ENCODE results near the gene CFAP97D2.

Gene CFAP97D2

DNA sequence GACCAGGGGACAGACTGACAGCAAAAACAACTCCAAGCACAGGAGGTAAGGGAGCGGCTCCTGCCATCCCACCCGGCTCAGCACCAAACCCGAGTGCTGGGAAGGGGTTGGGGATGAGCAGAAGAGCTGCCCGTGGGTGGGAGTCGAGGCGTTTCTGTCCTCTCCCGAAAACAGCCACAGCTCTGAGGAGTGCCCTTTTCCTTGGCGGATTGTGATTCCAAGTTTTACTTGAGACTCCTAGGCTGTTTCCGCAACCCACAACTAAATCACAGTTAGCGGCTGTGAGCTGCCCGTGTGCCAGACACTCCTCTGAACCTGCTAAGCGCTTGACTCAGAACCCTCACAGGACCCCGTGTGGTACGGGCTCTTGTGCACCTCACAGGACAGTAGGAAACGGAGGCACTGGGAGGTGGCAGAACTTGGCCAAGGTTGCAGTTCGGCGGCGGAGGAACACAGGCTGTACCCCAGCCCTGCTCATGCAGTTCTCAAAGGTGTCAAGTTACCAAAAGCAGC is 21.4 kb downstream of the CFAP97D2 start:
- no peak for DNase-seq

DNA sequence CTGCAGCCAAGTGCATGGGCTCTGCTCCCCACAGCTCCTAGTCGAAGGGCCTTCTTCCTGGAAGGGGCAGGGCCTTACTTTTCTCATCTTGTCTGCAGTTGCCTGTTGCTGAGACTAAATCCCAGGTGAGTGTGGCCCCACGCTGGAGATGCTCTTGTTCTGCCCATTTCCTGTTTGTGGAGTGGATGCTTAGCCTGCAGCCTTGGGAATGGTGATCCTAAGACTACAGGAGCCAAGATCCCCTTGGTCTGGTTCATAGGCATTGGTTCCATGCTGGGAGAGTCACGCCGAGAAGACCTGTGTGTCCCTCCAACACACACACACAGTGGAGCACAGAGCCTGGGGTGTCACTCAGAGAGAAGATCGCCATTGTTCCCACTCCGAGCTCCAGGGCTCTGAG is 23.5 kb downstream of the CFAP97D2 start:
- no peak for DNase-seq

GRCh38 chr13:114203536-114203935 is 24.5 kb downstream of the CFAP97D2 start:
- DNase-seq: peak; percentile 34

GRCh38 chr13:114204894-114205293 is 25.8 kb downstream of the CFAP97D2 start:
- no peak for DNase-seq

DNA sequence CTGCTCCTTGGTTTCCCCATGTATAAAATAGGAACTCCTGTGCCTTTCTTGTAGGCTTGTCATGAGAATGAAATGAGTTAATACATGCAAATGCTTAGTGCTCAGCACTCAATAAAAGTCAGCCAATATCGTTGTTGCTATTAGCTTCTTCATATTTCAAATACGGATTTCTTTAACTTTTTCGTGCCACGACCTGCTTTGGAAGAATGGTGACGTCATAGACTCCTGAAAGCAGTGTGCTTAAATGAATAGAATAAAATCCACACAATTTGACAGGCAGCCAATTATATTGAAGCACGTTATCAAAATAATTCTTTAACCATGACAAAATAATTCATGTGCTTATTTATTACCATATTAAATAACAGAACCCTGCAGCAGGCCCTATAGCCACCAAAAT is 29.1 kb downstream of the CFAP97D2 start:
- DNase-seq: no peak

- DNase-seq: no peak
Measured at GRCh38 chr13:114211446-114212157, 32.5 kb downstream of the CFAP97D2 start.

DNA sequence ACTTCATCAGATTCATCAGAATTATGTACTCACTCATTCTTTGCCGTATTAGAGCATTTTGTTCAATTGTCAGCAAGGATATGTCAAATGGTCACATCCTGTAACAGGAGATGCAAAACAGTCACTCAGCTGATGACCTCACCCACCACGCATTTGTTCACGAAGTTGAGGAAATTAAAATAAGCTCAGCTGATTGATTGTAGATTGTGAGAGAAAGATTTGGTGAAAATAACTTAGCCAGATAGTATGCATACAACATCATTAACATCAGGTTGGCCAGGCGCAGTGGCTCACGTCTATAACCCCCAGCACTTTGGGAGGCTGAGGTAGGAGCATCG is 33.1 kb downstream of the CFAP97D2 start:
- no peak for DNase-seq

- DNase-seq: no peak
Measured at GRCh38 chr13:114213980-114214379, 34.9 kb downstream of the CFAP97D2 start.

GRCh38 chr13:114219392-114219791 is 40.3 kb downstream of the CFAP97D2 start:
- no peak for DNase-seq

- no peak for DNase-seq
Measured at GRCh38 chr13:114222461-114222968, 43.5 kb downstream of the CFAP97D2 start.

DNA sequence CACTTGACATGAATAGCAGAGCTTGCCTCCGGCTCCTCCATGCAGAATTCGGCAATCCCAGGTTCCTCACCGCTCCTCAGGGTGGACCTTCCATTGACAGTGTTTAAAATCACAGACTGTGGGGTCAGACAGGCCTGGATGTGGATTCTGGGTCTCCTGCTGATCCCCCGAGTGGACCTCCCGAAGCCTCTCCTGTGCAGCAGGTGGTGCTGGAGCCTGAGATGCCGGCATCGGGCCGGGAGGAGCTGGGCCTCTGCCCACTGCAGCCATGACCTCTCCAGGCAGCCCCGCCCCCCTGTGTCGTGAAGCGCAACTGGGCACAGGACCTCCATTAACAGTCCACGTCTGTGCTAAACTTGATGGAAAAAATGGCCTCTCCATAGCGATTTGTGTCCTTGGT is 45.1 kb downstream of the CFAP97D2 start:
- no peak for DNase-seq

DNA sequence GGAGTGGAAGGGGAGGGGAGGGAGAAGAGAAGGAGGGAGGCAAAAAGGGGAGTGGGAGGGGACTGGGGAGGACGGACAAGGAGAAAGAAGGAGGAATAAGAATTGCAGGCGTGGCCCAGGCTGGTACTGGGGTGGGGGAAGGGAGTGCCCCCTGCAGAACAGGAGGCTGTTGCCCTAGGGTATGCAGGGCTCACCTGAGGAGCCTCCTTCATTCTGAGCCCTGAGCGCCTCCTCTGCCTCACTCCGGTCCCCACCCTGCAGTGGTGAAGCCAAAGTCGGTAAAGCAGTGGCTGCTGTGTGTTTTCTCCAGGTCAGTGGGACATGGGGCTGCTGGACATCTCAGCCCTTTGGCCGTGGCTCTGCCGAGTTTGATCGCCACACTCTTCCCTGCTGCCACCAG is 46.6 kb downstream of the CFAP97D2 start:
- no peak for DNase-seq

DNA sequence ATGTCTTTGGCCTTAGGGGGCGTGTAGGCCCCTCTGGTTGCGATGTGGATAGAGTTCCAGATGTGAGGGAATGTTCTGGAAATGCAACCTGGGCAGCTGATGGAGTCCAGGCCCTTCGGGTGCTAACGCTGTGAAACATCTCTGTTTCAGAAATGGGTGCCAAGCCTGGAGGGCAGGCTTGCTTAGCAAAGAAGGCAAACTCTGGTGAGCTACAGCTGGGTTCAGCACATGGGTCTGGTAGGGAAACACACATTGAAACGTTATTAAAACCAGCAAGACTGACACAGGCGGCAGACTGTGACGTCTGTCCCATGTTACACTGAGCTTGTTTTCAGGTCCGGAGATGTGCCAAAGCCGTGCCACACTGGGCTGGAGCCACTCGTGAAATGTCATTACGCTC is 47.0 kb downstream of the CFAP97D2 start:
- no peak for DNase-seq

- DNase-seq: peak; percentile 84
Measured at GRCh38 chr13:114226699-114227323, 47.8 kb downstream of the CFAP97D2 start.

- no peak for DNase-seq
Measured at GRCh38 chr13:114227528-114227927, 48.5 kb downstream of the CFAP97D2 start.

DNA sequence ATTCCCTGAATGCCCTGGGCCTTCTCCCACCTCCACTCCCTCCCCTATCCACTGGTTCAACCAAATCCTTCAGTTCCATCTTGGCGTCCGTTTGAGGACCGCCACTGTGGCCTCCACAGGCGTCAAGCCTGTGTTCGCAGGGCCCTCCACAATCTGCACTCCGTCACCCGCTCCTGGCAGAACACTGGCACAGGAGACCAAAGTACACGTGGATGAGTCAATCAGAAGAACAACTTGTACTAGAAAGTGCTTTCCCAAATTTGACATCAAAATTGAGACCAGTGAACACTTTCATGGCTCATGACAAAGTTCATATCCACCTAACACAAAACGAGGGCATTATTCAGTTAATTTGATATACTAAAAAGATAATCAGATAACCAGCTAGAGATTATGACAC is 49.1 kb downstream of the CFAP97D2 start:
- no peak for DNase-seq

- DNase-seq: no peak
Measured at GRCh38 chr13:114229506-114229905, 50.4 kb downstream of the CFAP97D2 start.

GRCh38 chr13:114230117-114230516 is 51.1 kb downstream of the CFAP97D2 start:
- no peak for DNase-seq

- no peak for DNase-seq
Measured at GRCh38 chr13:114230575-114230974, 51.5 kb downstream of the CFAP97D2 start.

DNA sequence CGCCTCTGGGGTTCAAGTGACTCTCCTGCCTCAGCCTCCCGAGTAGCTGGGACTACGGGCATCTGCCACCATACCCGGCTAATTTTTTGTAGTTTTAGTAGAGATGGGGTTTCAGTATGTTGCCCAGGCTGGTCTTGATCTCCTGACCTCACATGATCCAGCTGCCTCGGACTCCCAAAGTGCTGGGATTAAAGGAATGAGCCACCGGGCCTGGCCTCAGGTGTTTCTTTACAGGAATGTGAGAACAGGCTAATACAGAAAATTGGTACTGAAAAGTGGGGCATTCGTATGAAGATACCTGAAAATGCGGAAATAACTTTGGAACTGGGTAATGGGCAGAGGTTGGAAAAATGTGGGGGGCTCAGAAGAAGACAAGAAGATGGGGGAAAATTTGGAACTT is 52.8 kb downstream of the CFAP97D2 start:
- DNase-seq: no peak

DNA sequence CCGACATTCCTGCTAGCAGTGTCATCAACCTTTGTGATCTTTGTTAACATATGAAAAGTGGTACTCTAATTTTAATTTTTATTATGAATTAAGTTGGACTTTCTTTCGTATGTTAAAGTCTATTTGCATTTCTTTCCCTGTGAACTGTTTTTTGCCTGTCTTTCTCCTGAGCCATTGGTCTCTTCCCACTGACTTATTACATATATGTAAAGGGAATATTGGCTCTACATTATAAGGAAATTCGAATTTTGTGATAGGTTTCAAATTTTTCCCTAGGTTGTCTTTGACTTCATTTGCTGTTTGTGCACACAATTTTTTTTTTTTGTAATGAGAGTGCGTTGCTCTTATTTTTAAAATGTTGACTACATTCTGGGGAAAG is 55.2 kb downstream of the CFAP97D2 start:
- DNase-seq: no peak

DNA sequence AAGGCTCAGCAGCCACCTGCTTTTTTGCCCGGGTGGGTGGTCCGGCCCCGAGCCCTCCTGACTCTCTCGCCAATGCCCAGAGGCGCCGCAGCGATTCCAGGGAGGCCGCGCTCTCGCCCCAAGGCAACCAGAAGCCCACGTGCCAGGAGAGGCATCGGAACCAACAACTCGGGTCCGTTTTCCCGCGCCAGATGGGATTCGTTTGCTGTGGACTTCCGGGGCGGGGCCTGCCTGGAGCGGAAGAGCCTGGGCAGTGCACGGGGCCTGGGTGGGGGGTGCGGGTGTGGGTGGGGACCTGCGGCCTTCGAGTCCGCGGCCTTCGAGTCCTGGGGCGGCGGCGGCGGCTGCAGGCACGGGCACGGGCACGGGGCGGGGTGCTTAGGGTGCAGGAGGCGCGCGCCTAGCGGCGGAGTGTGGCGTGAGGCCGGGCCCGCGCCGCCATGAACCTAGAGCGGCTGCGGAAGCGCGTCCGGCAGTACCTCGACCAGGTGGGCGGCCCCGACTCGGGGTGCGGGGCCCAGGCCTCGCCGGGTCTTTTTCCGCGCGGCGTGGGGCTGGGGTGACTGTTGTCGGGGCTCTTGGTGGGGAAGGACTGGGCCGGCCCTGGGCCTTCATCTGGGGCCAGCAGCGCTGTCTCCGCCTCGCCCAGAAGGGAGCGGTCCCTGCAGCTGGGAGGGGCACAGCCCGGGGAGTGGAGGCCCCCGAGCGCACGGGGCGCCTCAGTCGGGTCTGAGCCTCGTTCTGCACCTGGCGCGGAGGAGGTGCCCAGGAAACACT is 55.8 kb downstream of the CFAP97D2 start, which contains the start of gene CDC16:
Gene CDC16, plus strand, starts transcription at position 253 of the 777 bp plus-strand sequence. Its CDS starts 188 bp downstream, at position 441.
- DNase-seq: peak; percentile 92

- no peak for DNase-seq
Measured at GRCh38 chr13:114235697-114236096, 56.6 kb downstream of the CFAP97D2 start.

GRCh38 chr13:114236227-114236626 is 57.2 kb downstream of the CFAP97D2 start:
- DNase-seq: no peak

Data from stimulated activated CD4-positive, alpha-beta T cell treated with anti-CD3 and anti-CD28 coated beads, Interleukin-4, amount 100 ng/mL, for 1 hour (primary cell).